Spleen (tissue), 7 donors: ENCODE results near the gene BMP2K.

Experiments
- CTCF ChIP-seq, 11 experiments: fragments of 200-600 bp in 7 of 11; fragments of 450-650 bp in 4 of 11; sonication (generic) in 4 of 11; IDR thresholded peaks in 8 of 11; conservative IDR thresholded peaks in 3 of 11; 1 replicate in 7 of 11; 2 replicates in 4 of 11; pipeline versions ENCODE4 v1.4.0 to v1.8.0; 2016 to 2021; ENCODE audit warnings: antibody characterized with exemption in 11 of 11, inconsistent platforms in 4 of 11, mild to moderate bottlenecking in 1 of 11
- POLR2A ChIP-seq, 3 donors: fragments of 450-650 bp; IDR thresholded peaks; one replicate each; pipeline ENCODE4 v1.5.1; 2017; ENCODE audit warnings: antibody characterized with exemption in 3 of 3, mild to moderate bottlenecking in 1 of 3
- POLR2AphosphoS5 ChIP-seq, 3 donors: sonication (generic); formaldehyde crosslinking; IDR thresholded peaks; one replicate each; pipeline ENCODE4 v1.5.1; 2017; ENCODE audit warnings: antibody characterized with exemption in 3 of 3
- donor health status: DM: no; HTN: no; CAD: no; lungs with moderate emphysema.
- donor health status: DM: no; HTN: no; CAD: no.
- donor health status: DM: no; HTN: no; CAD: no.

GRCh38 chr4:78777576-78777940, 1.4 kb downstream of the BMP2K start:
- TF ChIP-seq CTCF (IDR thresholded peaks at IDR 0.05 in 8 of 11, conservative IDR thresholded peaks at IDR 0.05 in 3 of 11) (no peak), POLR2A (IDR thresholded peaks at IDR 0.05) (no peak), POLR2AphosphoS5 (IDR thresholded peaks at IDR 0.05) (no peak)
